Thyroid gland (tissue), 4 donors: ENCODE measurements around the gene AK8. TPM values are rescaled to one million over a fixed set of nuclear protein-coding genes. Genes with fewer than 3 reads are reported as not detected.
A peak's percentile ranks its signal among the peaks of the same experiment; 100 is the strongest.

ENCODE experiments used
- DNase-seq, 2 donors: peaks; one replicate each; pipeline ENCODE4 v3.0.0-alpha.2; 2019
- H3K27ac ChIP-seq, 3 donors: fragments of 200-600 bp; sonication (generic); 1 replicate in 2 of 3; 2 replicates in 1 of 3; pipeline ENCODE4 v1.5.1; 2016 to 2019; ENCODE audit warnings: mild to moderate bottlenecking in 1 of 3, moderate library complexity in 1 of 3
- H3K27me3 ChIP-seq: fragments of 200-600 bp; sonication (generic); one replicate; pipeline ENCODE4 v1.5.1; 2019
- H3K36me3 ChIP-seq, 2 donors: fragments of 200-600 bp; sonication (generic); one replicate each; pipeline ENCODE4 v1.5.1; 2016 to 2019
- H3K4me1 ChIP-seq, 2 donors: fragments of 200-600 bp; sonication (generic); one replicate each; pipeline ENCODE4 v1.5.1; 2017 to 2019
- H3K4me3 ChIP-seq, 3 donors: fragments of 200-600 bp; sonication (generic); replicated peaks in 1 of 3; 1 replicate in 2 of 3; 2 replicates in 1 of 3; pipeline ENCODE4 v1.5.1; 2016; ENCODE audit warnings: mild to moderate bottlenecking in 1 of 3
- H3K9me3 ChIP-seq: fragments of 200-600 bp; sonication (generic); one replicate; pipeline ENCODE4 v1.5.1; 2017
- POLR2A ChIP-seq, 2 donors: fragments of 450-650 bp; IDR thresholded peaks; one replicate each; pipeline ENCODE4 v1.6.1; 2017; ENCODE audit warnings: antibody characterized with exemption in 2 of 2, mild to moderate bottlenecking in 2 of 2, moderate library complexity in 1 of 2
- WGBS, 2 donors: methylation state at CpG; one replicate each; pipeline ENCODE4 v1.1.5; 2017; 5-methylcytosine and 5-hydroxymethylcytosine counted together
- intact Hi-C: fragments of 100-400 bp; cut with DNase I; formaldehyde crosslinking; loops from one replicate; pipeline ENCODE4 v1.15.1; 2023
- total RNA-seq, 4 donors: library from RNA; depleted of rRNA; stranded (reverse); fragments of >200 nt; gene quantifications; one replicate each; pipeline ENCODE4 v1.2.3, GENCODE V29; 2016
- TF ChIP-seq, protein P1 (sequence below), 6 experiments: fragments of 200-600 bp in 3 of 6; fragments of 450-650 bp in 3 of 6; sonication (generic) in 3 of 6; IDR thresholded peaks; one replicate each; pipeline ENCODE4 v1.5.1; 2016 to 2019; ENCODE audit warnings: antibody characterized with exemption in 6 of 6, mild to moderate bottlenecking in 2 of 6, inconsistent platforms in 1 of 6, moderate library complexity in 1 of 6

AK8 gene
- total RNA-seq, 4 donors from 2014 or later, result 5.4 to 9.9 (median 8.0) TPM

DNA sequence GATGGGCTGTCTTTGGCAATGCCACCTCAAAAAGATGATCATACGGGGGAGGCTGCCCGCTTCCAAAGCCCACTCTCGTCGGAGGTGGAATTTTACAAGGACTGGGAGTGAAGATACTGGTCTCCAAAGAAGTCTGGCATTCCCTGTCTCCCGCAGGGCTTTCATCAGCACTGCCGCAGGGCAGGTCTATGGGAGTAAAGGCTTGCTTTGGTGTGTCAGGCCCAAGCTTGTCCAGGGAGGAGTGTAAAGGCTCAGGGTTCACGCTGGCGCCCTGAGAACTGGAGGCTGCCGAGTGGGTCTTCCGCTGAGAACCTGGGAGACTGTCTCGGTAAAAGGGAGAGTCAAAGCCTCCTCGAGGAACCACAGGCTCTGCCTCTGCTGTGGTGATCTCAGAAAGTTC, 27.6 kb upstream of the AK8 start:
- H3K4me1 ChIP-seq, result no peaks in the 10 kb centered on the region
- 93% methylated on average over 12 of the region's 12 CpGs for WGBS, 2 donors
- no peak for TF ChIP-seq POLR2A (IDR thresholded peaks at IDR 0.05)
- TF ChIP-seq, protein P1, sequence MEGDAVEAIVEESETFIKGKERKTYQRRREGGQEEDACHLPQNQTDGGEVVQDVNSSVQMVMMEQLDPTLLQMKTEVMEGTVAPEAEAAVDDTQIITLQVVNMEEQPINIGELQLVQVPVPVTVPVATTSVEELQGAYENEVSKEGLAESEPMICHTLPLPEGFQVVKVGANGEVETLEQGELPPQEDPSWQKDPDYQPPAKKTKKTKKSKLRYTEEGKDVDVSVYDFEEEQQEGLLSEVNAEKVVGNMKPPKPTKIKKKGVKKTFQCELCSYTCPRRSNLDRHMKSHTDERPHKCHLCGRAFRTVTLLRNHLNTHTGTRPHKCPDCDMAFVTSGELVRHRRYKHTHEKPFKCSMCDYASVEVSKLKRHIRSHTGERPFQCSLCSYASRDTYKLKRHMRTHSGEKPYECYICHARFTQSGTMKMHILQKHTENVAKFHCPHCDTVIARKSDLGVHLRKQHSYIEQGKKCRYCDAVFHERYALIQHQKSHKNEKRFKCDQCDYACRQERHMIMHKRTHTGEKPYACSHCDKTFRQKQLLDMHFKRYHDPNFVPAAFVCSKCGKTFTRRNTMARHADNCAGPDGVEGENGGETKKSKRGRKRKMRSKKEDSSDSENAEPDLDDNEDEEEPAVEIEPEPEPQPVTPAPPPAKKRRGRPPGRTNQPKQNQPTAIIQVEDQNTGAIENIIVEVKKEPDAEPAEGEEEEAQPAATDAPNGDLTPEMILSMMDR (IDR thresholded peaks at IDR 0.05), result no peak
- no peak for DNase-seq
- H3K4me3 ChIP-seq, result no peak overlapping the region
- no peaks in the 10 kb centered on the region for H3K9me3 ChIP-seq
- no peak overlapping the region for H3K27ac ChIP-seq
- H3K36me3 ChIP-seq, result peaks cover 37 to 51% of the 10 kb centered on the region in 2 donors
- intact Hi-C loops, result no loop called here
- no peaks in the 10 kb centered on the region for H3K27me3 ChIP-seq

DNA sequence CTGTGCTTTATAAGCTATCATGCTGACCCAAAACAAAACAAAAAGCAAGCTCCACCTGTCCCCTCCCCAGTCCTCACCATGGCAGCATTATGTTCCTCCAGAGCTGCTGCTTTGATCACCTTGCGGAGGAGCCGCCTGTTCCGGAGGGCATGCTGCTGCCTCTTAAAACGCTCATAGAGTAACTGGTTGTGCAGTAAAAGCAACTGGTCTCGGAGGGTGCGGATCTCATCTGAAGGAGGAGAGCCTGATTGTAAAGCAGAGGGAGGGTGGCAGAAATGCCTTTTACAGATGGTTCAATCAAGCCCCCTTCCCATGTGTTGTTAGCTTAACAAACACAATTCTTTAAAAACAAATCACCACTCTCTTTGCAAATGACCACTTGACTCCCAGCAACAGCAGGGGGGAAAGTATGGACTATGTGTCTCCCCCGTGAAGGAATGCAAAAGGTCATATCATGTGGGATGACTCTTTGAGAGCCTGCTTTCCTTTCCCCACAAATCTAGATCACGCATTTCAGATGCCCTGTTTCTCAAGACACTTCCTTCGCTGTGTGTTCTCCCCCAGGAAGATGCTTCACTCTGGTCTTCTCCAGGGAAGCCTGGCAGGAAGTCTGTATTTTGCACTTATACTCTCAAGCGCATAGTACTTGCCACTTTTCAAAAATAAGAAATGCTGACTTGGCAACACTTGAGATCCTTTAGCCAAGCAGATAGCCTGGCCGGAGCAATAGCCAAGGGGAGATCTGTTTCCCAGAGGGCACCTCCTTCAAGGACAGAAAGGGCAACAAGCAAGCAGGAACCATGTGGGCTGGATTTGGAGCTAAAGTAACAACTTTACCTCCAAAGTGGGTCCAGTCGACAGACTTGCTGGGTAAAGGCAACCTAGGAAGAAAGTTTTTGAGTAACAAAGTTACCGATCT, 25.7 kb upstream of the AK8 start:
- H3K4me3 ChIP-seq, result no peak overlapping the region
- H3K36me3 ChIP-seq, result peaks cover 38 to 43% of the 10 kb centered on the region in 2 donors
- intact Hi-C loops, result no loop called here
- WGBS, 2 donors, result 60 to 84% methylated on average over 13 of the region's 13 CpGs
- no peaks in the 10 kb centered on the region for H3K9me3 ChIP-seq
- no peaks in the 10 kb centered on the region for H3K27me3 ChIP-seq
- TF ChIP-seq, protein P1 (IDR thresholded peaks at IDR 0.05), result no peak
- TF ChIP-seq POLR2A (IDR thresholded peaks at IDR 0.05), result no peak
- no peak overlapping the region for H3K27ac ChIP-seq
- peak in 1 of 2 donors; percentile 24 for DNase-seq
- H3K4me1 ChIP-seq, result no peaks in the 10 kb centered on the region

DNA sequence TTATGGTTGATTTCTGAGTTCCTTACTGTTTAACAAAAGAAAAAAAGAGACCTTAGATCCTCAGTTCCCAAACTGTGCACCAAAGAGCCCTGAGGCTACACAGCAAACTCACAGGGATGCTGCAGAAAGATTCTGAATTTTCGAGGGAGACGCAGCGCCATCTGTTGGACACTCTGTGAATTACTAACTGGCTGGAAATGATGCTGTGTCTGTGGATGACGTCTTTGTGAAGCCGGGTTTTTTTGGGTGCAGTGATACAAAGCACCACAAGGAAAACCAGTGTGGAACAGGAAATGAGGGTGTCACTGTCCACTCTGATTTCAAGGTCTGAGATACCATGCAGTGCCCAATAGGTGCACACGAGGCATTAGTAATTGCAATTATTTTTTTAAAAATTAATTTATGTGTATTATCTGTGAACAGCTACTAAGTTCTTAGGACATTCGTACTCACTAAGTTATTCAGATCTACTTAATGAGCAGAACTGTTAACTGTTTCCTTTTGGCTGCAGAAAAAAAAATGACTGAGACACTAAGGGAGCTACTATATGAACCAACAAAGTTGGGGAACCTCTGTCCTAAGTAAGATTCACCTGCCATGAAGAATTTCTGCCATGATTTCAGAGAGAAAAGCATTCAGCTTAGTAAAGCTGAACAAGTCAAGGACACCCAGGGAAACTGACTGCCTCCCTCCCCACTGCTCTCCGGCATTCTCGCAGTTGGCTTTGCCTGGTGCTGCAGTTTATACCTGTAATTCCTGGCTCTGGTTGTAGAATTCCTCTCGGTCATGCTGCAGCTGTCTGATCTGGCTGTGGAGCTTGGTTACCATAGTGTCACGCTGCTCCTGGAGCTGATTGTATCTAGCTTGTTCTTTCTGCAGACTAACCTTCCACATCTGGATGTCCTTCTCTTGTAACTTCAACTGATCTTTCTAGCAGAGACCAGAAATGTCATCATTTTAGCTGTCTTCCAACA, 24.1 kb upstream of the AK8 start:
- WGBS, 2 donors, result 47 to 51% methylated on average over 11 of the region's 11 CpGs
- no peak for TF ChIP-seq POLR2A (IDR thresholded peaks at IDR 0.05)
- TF ChIP-seq, protein P1 (IDR thresholded peaks at IDR 0.05), result peak; percentile 83 to 96 (median 86)
- peak; percentile 70 to 71 for DNase-seq
- no peak overlapping the region for H3K4me3 ChIP-seq
- H3K27ac ChIP-seq, result no peak overlapping the region
- peaks cover 50 to 53% of the 10 kb centered on the region in 2 donors for H3K36me3 ChIP-seq
- no peaks in the 10 kb centered on the region for H3K4me1 ChIP-seq
- no peaks in the 10 kb centered on the region for H3K9me3 ChIP-seq
- H3K27me3 ChIP-seq, result no peaks in the 10 kb centered on the region
- intact Hi-C loops, result no loop called here

DNA sequence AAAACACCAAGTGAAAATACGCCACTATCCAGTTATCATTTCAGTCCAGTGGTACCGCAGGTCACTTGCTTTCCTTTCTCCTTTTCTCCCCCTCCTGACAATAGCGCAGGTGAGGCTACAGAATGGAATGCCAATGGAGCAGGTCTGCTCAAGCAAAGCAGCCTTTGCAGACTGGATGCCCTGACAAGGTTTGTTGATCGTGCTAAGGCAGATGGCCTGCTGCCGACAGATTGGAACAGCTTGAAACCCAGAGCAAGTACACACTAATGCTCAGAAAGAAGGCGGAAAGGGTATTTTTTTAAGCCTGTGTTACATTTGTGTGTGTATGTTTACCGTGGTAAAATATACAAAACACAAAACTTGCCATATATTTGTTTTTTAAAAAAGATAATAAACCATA, 20.0 kb upstream of the AK8 start:
- no peak for DNase-seq
- H3K4me1 ChIP-seq, result peaks cover 15 to 23% of the 10 kb centered on the region in 2 donors
- WGBS, 2 donors, result 94 to 98% methylated on average over 7 of the region's 7 CpGs
- TF ChIP-seq, protein P1 (IDR thresholded peaks at IDR 0.05), result no peak
- no peak for TF ChIP-seq POLR2A (IDR thresholded peaks at IDR 0.05)
- H3K9me3 ChIP-seq, result no peaks in the 10 kb centered on the region
- H3K4me3 ChIP-seq, result no peak overlapping the region
- intact Hi-C loops, result no loop called here
- no peak overlapping the region for H3K27ac ChIP-seq
- peaks cover 45 to 57% of the 10 kb centered on the region in 2 donors for H3K36me3 ChIP-seq
- H3K27me3 ChIP-seq, result no peaks in the 10 kb centered on the region
